Measurements from ENCODE around the gene SYS1.

SYS1 gene

DNA sequence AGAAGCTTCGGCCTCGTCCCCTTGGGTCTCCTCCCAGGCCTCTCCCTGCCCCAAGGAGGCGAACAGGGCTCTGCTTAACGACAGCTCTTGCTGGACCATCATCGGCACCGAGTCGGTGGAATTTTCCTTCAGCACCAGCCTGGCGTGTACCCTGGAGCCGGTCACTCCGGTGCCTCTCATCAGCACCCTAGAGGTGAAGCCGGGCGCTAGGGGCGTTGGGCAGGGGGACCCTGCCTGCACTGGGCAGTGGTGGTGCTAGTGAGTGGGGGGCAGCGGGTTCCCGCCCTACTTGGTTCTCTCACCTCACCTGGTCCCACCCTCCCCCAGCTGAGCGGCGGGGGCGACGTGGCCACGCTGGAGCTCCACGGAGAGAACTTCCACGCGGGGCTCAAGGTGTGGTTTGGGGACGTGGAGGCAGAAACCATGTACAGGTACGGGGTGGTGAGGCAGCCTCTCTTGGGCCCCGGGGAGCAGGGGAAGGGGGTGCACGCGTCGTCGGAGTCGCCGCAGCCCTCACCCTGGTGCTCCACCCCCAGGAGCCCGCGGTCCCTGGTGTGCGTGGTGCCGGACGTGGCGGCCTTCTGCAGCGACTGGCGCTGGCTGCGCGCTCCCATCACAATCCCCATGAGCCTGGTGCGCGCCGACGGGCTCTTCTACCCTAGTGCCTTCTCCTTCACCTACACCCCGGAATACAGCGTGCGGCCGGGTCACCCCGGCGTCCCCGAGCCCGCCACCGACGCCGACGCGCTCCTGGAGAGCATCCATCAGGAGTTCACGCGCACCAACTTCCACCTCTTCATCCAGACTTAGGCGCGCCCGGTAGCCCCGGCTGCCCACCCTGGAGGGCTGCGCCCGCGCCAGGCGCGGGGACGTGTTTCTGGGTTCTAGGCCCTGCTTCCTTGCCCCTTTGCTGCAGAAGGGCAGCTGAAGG lies 46.5 kb upstream of the SYS1 start:
- Histone ChIP-seq H3K79me2 (ENCODE audit: control insufficient read depth, low read length) (no peaks in the 10 kb centered on the region), H3K9me2 (replicated peaks; ENCODE audit: control insufficient read depth, low read length) (no peaks in the 10 kb centered on the region), H3K9me3 (ENCODE audit: control insufficient read depth, insufficient read depth, low read length) (no peaks in the 10 kb centered on the region), H3K4me3 (ENCODE audit: low read length) (no peak overlapping the region), H3K4me1 (ENCODE audit: control insufficient read depth, low read length) (peaks cover 26% of the 10 kb centered on the region), H3K36me3 (ENCODE audit: control insufficient read depth, low read length) (no peaks in the 10 kb centered on the region), H3F3A (ENCODE audit: control insufficient read depth, insufficient read depth) (peaks cover 4% of the 10 kb centered on the region; the same call in 1 of the 2 replicates), H3K4me2 (ENCODE audit: low read length) (no peak overlapping the region), H3K27me3 (ENCODE audit: control insufficient read depth, low read length) (peaks cover 10% of the 10 kb centered on the region; the same call in 1 of the 2 replicates), H4K20me1 (ENCODE audit: control insufficient read depth, insufficient read depth, low read depth, low read length) (no peaks in the 10 kb centered on the region), H3K27ac (ENCODE audit: low read depth, low read length) (no peak overlapping the region)
- TF ChIP-seq, protein P1, sequence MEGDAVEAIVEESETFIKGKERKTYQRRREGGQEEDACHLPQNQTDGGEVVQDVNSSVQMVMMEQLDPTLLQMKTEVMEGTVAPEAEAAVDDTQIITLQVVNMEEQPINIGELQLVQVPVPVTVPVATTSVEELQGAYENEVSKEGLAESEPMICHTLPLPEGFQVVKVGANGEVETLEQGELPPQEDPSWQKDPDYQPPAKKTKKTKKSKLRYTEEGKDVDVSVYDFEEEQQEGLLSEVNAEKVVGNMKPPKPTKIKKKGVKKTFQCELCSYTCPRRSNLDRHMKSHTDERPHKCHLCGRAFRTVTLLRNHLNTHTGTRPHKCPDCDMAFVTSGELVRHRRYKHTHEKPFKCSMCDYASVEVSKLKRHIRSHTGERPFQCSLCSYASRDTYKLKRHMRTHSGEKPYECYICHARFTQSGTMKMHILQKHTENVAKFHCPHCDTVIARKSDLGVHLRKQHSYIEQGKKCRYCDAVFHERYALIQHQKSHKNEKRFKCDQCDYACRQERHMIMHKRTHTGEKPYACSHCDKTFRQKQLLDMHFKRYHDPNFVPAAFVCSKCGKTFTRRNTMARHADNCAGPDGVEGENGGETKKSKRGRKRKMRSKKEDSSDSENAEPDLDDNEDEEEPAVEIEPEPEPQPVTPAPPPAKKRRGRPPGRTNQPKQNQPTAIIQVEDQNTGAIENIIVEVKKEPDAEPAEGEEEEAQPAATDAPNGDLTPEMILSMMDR (IDR thresholded peaks at IDR 0.05; ENCODE audit: low read depth, low read length, poor library complexity, severe bottlenecking): no peak
- TF ChIP-seq EZH2phosphoT487 (IDR thresholded peaks at IDR 0.05; ENCODE audit: borderline replicate concordance, low read length): no peak

DNA sequence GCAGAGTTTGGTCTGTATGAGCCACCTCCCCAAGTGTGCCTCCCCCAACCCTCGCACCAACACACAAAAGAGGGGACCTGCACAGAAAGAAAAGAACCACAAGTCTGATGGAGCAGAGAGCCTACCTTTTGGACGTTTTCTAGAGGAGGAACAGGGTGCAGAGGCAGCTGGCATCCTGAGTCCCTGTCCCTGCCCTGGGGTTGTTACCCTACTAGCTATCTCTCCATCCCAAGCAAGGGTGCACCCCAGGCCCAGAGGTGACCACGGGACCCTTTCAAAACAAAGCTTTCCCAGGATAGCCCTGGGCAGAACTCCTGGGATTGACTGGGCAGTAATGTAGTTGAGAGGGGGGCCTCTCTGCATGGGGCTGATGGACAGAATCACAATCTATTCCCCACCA lies 45.1 kb upstream of the SYS1 start:
- TF ChIP-seq EZH2phosphoT487 (IDR thresholded peaks at IDR 0.05; ENCODE audit: borderline replicate concordance, low read length): no peak
- TF ChIP-seq, protein P1 (IDR thresholded peaks at IDR 0.05; ENCODE audit: low read depth, low read length, poor library complexity, severe bottlenecking): no peak
- Histone ChIP-seq H3K9me3 (ENCODE audit: control insufficient read depth, insufficient read depth, low read length) (no peaks in the 10 kb centered on the region), H3F3A (ENCODE audit: control insufficient read depth, insufficient read depth) (peaks cover 11% of the 10 kb centered on the region), H3K9me2 (replicated peaks; ENCODE audit: control insufficient read depth, low read length) (no peaks in the 10 kb centered on the region), H4K20me1 (ENCODE audit: control insufficient read depth, insufficient read depth, low read depth, low read length) (no peaks in the 10 kb centered on the region), H3K36me3 (ENCODE audit: control insufficient read depth, low read length) (no peaks in the 10 kb centered on the region), H3K4me2 (ENCODE audit: low read length) (no peak overlapping the region), H3K27ac (ENCODE audit: low read depth, low read length) (no peak overlapping the region), H3K4me3 (ENCODE audit: low read length) (no peak overlapping the region), H3K4me1 (ENCODE audit: control insufficient read depth, low read length) (peaks cover 36% of the 10 kb centered on the region), H3K27me3 (ENCODE audit: control insufficient read depth, low read length) (peaks cover 4% of the 10 kb centered on the region; the same call in 1 of the 2 replicates), H3K79me2 (ENCODE audit: control insufficient read depth, low read length) (no peaks in the 10 kb centered on the region)

DNA sequence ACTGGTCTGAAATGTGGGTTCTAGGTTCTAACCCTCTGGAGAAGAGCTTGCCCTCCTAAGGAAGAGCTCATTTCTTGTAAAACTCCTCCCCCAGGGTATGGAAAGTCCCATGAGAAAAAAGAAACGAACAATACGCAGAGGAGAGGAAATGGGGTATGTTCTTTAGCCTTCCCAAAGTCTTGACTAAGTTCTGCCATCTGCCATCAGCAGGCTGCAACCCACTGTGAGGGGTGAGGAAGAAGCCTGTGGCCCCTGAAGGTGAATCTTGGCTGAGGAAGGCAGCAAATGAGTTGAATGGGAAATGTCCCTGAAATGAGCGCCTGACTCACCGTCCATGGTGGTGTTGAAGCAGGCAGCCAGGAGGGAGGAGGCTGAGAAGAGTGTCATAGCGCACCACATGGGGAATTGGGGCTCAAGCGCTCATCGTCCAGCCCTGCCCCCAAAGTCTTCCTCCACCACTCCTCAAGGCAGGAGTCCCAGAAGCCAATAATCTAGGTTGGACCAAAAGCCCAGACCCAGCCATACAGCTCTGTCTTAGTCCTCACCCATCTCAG lies 44.5 kb upstream of the SYS1 start:
- H3K4me2 ChIP-seq (ENCODE audit: low read length): no peak overlapping the region
- H3K27ac ChIP-seq (ENCODE audit: low read depth, low read length): no peak overlapping the region

More for the DNA sequence above, 44.5 kb upstream of the SYS1 start:
- H3K9me2 ChIP-seq (replicated peaks; ENCODE audit: control insufficient read depth, low read length): no peaks in the 10 kb centered on the region
- H3K27me3 ChIP-seq (ENCODE audit: control insufficient read depth, low read length): peaks cover 4% of the 10 kb centered on the region; the same call in 1 of the 2 replicates
- H3K79me2 ChIP-seq (ENCODE audit: control insufficient read depth, low read length): no peaks in the 10 kb centered on the region
- H3K4me3 ChIP-seq (ENCODE audit: low read length): no peak overlapping the region
- TF ChIP-seq, protein P1 (IDR thresholded peaks at IDR 0.05; ENCODE audit: low read depth, low read length, poor library complexity, severe bottlenecking): no peak
- no peak for TF ChIP-seq EZH2phosphoT487 (IDR thresholded peaks at IDR 0.05; ENCODE audit: borderline replicate concordance, low read length)
- H3K4me1 ChIP-seq (ENCODE audit: control insufficient read depth, low read length): peaks cover 39% of the 10 kb centered on the region
- peaks cover 11% of the 10 kb centered on the region for H3F3A ChIP-seq (ENCODE audit: control insufficient read depth, insufficient read depth)
- H3K36me3 ChIP-seq (ENCODE audit: control insufficient read depth, low read length): no peaks in the 10 kb centered on the region
- no peaks in the 10 kb centered on the region for H3K9me3 ChIP-seq (ENCODE audit: control insufficient read depth, insufficient read depth, low read length)
- no peaks in the 10 kb centered on the region for H4K20me1 ChIP-seq (ENCODE audit: control insufficient read depth, insufficient read depth, low read depth, low read length)
